Breast epithelium (tissue), 4 donors: ENCODE results near the gene SLC16A5. TPM values are rescaled to one million over a fixed set of nuclear protein-coding genes. Genes with fewer than 3 reads are reported as not detected.
A peak's percentile ranks its signal among the peaks of the same experiment; 100 is the strongest.

ENCODE experiments used
- DNase-seq, 2 donors: peaks; one replicate each; pipeline ENCODE4 v3.0.0-alpha.2; 2019; ENCODE audit warnings: low spot score in 2 of 2
- H3K27ac ChIP-seq, 2 donors: fragments of 200-600 bp; sonication (generic) in 1 of 2; one replicate each; pipeline ENCODE4 v1.5.1; 2016 to 2019; ENCODE audit warnings: mild to moderate bottlenecking in 1 of 2
- H3K27me3 ChIP-seq, 2 donors: fragments of 200-600 bp; sonication (generic) in 1 of 2; one replicate each; pipeline versions ENCODE4 v1.5.1 to v1.6.0; 2017 to 2019; ENCODE audit warnings: control low read depth in 1 of 2, mild to moderate bottlenecking in 1 of 2
- H3K36me3 ChIP-seq: fragments of 200-600 bp; one replicate; pipeline ENCODE4 v1.5.1; 2019
- H3K4me1 ChIP-seq, 2 donors: fragments of 200-600 bp; sonication (generic); one replicate each; pipeline ENCODE4 v1.5.1; 2016 to 2019; ENCODE audit warnings: control low read depth in 1 of 2
- H3K4me3 ChIP-seq, 3 donors: fragments of 200-600 bp; sonication (generic); 1 replicate in 2 of 3; 2 replicates in 1 of 3; pipeline ENCODE4 v1.5.1; 2016 to 2019; ENCODE audit warnings: mild to moderate bottlenecking in 3 of 3, moderate library complexity in 2 of 3
- H3K9me3 ChIP-seq, 2 donors: fragments of 200-600 bp; sonication (generic) in 1 of 2; one replicate each; pipeline ENCODE4 v1.5.1; 2016 to 2019; ENCODE audit warnings: control low read depth in 1 of 2
- POLR2A ChIP-seq: fragments of 450-650 bp; IDR thresholded peaks from one replicate; pipeline ENCODE4 v1.6.1; 2016; ENCODE audit warnings: antibody characterized with exemption, mild to moderate bottlenecking, moderate library complexity
- POLR2AphosphoS5 ChIP-seq, 3 donors: sonication (generic); formaldehyde crosslinking; IDR thresholded peaks; one replicate each; pipeline ENCODE4 v1.6.1; 2017; ENCODE audit warnings: antibody characterized with exemption in 3 of 3
- intact Hi-C: fragments of 100-400 bp; cut with DNase I; formaldehyde crosslinking; loops from one replicate; pipeline ENCODE4 v1.15.1; 2023; ENCODE audit warnings: low total_unique reads
- total RNA-seq, 3 donors: library from RNA; depleted of rRNA; stranded (reverse); fragments of >200 nt; gene quantifications; one replicate each; pipeline ENCODE4 v1.1.0, GENCODE V29; 2016
- TF ChIP-seq, protein P1 (sequence below), 3 donors: fragments of 450-650 bp; IDR thresholded peaks; one replicate each; pipeline ENCODE4 v1.5.1; 2016 to 2017; ENCODE audit warnings: antibody characterized with exemption in 3 of 3, mild to moderate bottlenecking in 3 of 3, moderate library complexity in 3 of 3

The SLC16A5 gene
- total RNA-seq, 3 donors from 2014 or later = 9.0 to 19.8 (median 18.4) TPM

DNA sequence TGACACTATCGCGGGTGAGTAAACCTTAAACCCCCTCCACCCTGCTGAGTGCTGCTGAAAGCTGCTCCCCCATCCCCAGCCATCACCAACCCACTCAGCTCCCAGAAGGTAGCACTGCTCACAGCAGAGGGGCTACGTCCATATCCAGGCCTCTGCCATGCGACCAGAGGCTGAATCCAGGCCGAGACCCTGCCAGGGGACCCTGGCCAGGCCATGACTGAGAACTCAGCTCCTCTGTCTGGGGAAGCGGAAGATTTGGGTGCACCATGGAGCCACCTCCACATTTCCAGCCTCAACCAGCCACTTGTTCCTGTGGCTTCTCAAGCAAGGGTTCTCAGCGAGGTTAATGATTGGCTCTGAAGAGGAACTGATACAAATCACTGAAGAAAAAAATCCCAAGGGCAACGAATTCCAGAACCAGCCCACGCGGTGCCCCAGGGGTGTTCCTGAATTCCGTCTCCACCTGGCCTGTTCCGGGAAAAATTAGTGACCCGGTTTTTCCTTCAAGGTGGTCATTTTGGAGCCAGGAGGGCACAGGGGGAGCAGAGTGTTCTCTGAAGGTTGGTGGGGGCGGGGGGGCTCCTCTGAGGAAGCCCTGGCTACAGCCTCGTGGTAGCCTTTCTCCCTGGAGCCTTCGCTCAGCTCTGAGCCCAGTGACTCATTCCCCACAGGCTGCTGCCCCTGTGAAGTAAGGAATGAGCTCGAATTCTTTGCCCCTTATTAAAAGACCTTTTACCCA, 9.3 kb upstream of the SLC16A5 start:
- Histone ChIP-seq H3K9me3 (no peaks in the 10 kb centered on the region), H3K27ac (peak overlapping the region; percentile 74 to 82), H3K27me3 (no peaks in the 10 kb centered on the region), H3K36me3 (no peaks in the 10 kb centered on the region), H3K4me1 (peaks cover 0 to 17% of the 10 kb centered on the region in 2 donors), H3K4me3 (peak overlapping the region in 1 of 3 donors; percentile 26)
- DNase-seq = peak in 1 of 2 donors; percentile 62
- intact Hi-C loops = no loop called here
- TF ChIP-seq POLR2AphosphoS5 (IDR thresholded peaks at IDR 0.05) = peak in 1 of 3 donors; percentile 28
- TF ChIP-seq POLR2A = no peak
- TF ChIP-seq, protein P1, sequence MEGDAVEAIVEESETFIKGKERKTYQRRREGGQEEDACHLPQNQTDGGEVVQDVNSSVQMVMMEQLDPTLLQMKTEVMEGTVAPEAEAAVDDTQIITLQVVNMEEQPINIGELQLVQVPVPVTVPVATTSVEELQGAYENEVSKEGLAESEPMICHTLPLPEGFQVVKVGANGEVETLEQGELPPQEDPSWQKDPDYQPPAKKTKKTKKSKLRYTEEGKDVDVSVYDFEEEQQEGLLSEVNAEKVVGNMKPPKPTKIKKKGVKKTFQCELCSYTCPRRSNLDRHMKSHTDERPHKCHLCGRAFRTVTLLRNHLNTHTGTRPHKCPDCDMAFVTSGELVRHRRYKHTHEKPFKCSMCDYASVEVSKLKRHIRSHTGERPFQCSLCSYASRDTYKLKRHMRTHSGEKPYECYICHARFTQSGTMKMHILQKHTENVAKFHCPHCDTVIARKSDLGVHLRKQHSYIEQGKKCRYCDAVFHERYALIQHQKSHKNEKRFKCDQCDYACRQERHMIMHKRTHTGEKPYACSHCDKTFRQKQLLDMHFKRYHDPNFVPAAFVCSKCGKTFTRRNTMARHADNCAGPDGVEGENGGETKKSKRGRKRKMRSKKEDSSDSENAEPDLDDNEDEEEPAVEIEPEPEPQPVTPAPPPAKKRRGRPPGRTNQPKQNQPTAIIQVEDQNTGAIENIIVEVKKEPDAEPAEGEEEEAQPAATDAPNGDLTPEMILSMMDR (IDR thresholded peaks at IDR 0.05) = no peak

DNA sequence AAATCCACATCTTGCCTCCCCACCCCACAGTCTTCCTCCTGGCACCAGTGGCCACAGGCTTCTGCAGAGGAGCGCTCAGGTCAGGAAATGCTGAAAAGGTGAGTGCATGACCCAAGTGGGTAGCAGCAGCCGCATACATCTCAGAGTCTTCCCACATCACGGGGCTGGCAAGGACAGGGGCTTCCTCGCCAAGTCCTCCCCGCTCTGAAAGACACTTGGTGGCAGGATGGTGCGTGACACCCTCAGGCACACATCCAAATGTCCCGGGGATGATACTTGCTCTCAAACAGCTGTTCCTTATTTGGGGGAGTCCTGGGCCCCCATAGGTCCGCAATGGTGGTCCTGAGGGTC, 8.8 kb upstream of the SLC16A5 start:
- no peaks in the 10 kb centered on the region for H3K9me3 ChIP-seq
- peak overlapping the region; percentile 74 to 82 for H3K27ac ChIP-seq
- H3K27me3 ChIP-seq = no peaks in the 10 kb centered on the region
- H3K36me3 ChIP-seq = no peaks in the 10 kb centered on the region
- intact Hi-C loops = no loop called here
- H3K4me3 ChIP-seq = peak overlapping the region in 1 of 3 donors; percentile 26
- TF ChIP-seq, protein P1 (IDR thresholded peaks at IDR 0.05) = no peak
- TF ChIP-seq POLR2AphosphoS5 (IDR thresholded peaks at IDR 0.05) = no peak
- TF ChIP-seq POLR2A = no peak
- DNase-seq = peak in 1 of 2 donors; percentile 50
- peaks cover 0 to 19% of the 10 kb centered on the region in 2 donors for H3K4me1 ChIP-seq

DNA sequence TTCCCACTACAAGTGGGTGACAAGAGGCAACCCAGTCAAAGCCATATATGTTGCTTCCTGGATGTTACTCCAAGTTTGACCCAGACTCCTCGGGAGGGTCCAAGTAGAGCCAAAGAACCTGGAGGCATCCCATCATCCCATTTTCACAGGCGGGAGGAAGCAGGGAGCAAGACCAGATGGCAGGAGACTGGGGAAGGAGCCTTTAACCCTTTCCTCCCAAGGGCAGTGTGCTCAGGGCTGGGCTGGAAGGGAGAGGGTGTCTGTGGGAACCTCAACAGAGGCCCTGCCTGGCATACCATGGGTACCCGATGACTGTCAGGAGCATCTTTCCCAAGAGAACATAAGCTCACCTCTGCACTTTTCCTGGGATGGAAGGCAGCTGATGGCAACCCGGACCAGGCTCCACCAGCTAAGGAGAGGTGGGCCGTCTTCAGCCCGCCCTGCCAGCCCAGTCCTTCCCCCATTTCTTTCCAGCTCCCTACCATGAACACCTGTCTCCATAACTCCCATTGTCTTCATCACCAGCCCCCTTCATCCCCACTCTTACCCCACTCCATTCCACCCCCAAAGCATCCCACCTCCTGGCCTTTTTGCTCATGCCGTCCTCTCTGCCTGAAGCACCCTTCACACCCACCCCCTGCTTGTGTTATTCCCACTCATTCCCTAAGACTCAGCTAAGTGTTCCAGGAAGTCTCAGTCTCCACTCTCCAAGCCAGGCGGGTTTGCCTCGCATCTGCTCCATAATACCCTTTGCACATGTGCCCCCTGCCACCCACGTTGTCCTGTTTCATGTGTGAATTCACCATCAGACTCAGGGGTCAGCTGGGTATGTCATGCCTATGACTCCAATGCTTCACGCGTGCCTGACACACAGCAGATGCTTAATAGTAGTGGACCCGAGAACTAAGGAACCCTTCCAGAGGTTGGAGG, 5.9 kb upstream of the SLC16A5 start:
- intact Hi-C loops = no loop called here
- no peak overlapping the region for H3K4me3 ChIP-seq
- TF ChIP-seq POLR2AphosphoS5 (IDR thresholded peaks at IDR 0.05) = no peak
- no peak for TF ChIP-seq POLR2A
- TF ChIP-seq, protein P1 (IDR thresholded peaks at IDR 0.05) = no peak
- H3K36me3 ChIP-seq = no peaks in the 10 kb centered on the region
- no peaks in the 10 kb centered on the region for H3K9me3 ChIP-seq
- DNase-seq = no peak
- peaks cover 0 to 22% of the 10 kb centered on the region in 2 donors for H3K4me1 ChIP-seq
- H3K27ac ChIP-seq = no peak overlapping the region
- no peaks in the 10 kb centered on the region for H3K27me3 ChIP-seq

DNA sequence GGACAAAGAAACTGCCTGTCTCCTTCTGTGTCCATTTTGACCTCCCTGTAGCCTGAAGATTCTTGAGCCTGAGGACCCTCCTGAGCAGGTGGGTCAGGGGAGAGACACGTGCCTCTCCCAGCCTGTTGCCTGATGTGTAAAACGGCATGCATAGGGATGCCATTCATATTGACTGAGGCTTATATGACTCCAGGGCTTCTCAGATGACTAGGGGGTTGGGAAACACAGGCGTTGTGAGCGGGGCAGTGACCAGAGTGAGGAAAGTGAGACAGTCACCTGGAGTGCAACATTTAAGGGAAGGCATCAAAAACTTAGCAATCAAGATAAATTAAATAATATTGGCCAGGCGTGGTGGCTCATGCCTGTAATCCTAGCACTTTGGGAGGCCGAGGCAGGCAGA, 5.1 kb upstream of the SLC16A5 start:
- Histone ChIP-seq H3K9me3 (no peaks in the 10 kb centered on the region), H3K27ac (no peak overlapping the region), H3K27me3 (no peaks in the 10 kb centered on the region), H3K4me3 (no peak overlapping the region), H3K4me1 (peaks cover 0 to 27% of the 10 kb centered on the region in 2 donors), H3K36me3 (no peaks in the 10 kb centered on the region)
- intact Hi-C loops = no loop called here
- no peak for DNase-seq
- TF ChIP-seq POLR2AphosphoS5 (IDR thresholded peaks at IDR 0.05) (no peak), POLR2A (no peak)
- TF ChIP-seq, protein P1 (IDR thresholded peaks at IDR 0.05) = no peak
